HG02943 (cell line): ENCODE measurements around the gene NOXA1.

Experiments
- ATAC-seq: cut with Tn5 transposase; IDR thresholded peaks from one replicate; pipeline ENCODE4 v1.9.1; 2021; ENCODE audit warnings: mild to moderate bottlenecking, low read depth, moderate library complexity; ENCODE audit not compliant: unreplicated experiment

NOXA1 gene

GRCh38 chr9:137480686-137481683, 57.8 kb downstream of the NOXA1 start:
- ATAC-seq, result no peak

GRCh38 chr9:137482094-137482781, 59.0 kb downstream of the NOXA1 start:
- ATAC-seq, result no peak
